ENCODE results near the gene TCTN2.

The TCTN2 gene

DNA sequence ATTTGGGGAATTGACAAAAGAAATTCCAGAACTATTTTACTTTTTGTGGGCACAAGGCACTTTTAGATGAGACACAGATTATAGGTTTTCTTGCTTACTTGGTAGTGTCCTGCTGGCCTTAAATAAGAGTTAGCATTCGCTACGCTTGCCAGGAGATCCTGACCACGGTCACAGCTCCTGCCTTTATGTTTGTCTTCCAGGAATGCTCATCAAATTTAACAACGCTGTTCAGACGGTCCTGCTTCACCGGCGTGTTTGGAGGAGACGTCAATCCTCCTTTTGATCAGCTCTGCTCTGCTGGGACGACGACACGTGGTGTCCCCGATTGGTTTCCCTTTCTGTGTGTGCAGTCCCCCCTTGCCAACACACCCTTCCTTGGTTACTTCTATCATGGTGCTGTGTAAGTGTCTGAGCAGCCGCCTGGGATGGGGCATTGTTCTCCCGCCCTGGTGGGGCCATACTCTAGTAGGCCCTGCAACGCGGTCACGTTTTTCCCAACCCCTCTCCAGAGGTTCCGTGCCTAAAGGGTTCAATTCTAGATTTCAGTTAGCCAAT, 15.8 kb downstream of the TCTN2 start:
- DNase-seq (ENCODE audit: low read depth) = no peak

DNA sequence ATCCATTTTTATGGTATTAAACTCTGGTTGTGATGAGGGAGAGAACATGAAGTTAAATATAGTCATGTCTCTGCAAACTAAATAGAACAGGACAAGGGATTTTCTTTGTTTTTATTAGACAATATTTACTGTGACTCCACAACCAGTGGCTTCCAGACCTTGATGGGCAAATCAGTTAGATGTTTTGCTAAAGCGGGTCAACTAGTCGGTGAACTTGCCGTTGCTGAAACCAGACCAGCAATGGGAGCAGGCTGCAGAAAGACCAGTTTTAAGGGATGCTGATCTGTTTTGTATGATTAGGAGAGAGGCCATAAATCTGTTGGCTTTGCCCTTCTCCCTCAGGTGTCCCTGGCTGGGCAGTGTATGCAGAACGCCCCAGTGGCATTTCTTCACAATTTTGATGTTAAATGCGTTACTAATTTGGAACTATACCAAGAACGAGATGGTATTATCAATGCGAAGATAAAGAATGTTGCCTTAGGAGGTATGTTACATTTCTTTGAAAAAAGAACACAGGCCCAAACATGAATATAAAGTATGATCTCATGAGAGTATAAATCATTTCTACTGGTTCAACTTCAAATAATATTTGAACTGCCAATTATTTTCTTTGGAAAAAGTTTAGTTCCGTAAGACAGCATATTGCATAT, 19.4 kb downstream of the TCTN2 start:
- DNase-seq (ENCODE audit: low read depth) = no peak

GRCh38 chr12:123696207-123696606, 25.3 kb downstream of the TCTN2 start:
- DNase-seq (ENCODE audit: low read depth) = no peak

DNA sequence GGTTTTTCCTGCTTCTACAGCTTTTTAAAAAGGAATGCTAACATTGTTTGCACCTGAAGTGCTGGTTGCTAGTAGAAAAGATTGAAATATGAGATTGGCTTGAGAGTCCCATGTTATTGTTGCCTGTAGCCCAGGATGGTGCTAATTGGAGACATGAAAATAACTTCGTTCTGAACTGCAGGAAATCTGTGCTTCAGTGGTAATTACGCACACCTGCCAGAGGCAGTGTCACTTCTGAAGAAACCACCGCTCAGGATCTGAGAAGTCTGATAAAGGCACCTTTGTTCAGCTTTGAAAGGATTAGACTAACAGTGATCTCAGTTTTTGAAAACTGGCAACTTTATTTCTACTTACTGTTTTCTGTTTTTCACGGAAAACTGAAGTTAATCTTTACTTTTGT, 25.7 kb downstream of the TCTN2 start:
- DNase-seq (ENCODE audit: low read depth) = no peak

GRCh38 chr12:123705935-123706334, 35.0 kb downstream of the TCTN2 start:
- no peak for DNase-seq (ENCODE audit: low read depth)

DNA sequence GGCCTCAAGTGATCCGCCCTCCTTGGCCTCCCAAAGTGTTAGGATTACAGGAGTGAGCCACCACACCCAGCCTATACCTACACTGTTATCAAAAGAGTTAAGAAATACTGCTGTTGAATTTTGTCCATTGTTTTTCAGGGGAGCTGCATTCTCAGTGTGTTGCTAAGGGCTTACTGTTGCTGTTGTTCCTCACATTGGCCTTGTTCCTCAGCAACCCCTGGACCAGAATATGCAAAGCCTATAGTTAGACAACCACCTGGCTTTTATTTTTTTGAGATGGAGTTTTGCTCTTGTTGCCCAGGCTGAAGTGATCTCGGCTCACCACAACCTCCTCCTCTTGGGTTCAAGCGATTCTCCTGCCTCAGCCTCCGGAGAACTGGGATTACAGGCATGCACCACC, 36.6 kb downstream of the TCTN2 start:
- DNase-seq (ENCODE audit: low read depth) = no peak

DNA sequence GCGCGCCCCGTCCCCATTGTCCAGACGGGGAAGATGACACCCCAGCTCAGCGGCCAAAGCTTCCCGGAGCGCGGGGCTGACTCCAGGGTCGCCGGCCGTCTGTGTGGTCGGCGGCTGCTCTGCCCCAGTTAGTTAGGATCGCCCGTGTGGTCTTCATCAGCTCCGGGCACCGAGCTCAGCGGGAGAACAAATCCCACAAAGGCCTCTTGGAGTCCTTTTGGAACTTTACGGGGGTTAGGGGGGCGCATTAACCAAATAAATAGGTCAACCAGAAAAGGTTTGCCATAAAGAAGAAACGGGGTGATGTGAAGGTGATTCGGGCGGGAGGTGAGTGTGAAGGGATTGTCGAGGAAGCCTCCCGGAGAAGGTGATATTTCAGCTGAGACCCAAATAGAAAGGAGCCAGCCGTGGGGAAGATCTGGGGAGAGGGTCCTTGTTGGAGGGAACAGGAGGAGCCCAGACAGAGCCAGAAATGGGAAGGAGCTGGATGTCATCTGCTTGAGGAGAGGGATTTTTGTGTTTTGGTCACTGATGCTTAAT, 41.9 kb downstream of the TCTN2 start:
- DNase-seq (ENCODE audit: low read depth) = no peak

DNA sequence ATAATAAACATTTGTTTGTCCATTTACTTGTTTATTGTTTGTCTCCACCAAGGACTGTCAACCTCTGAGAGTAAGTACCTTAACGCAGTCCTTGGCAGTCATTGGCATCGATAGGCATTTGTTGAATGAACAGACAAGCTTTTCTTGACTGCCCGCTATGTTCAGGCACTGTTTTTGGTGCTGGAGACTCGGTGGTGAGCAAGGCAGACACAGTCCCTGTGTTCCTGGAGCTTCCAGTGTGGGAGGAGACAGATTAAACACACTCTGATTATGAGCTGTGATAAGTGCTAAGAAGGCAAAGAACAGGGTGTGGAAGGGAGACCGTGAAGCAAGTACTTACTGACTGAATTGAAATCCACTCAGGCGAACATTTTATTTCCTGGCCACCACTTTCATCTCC, 42.5 kb downstream of the TCTN2 start:
- DNase-seq (ENCODE audit: low read depth) = no peak

- DNase-seq (ENCODE audit: low read depth) = no peak
Observed at GRCh38 chr12:123713823-123714585, 43.1 kb downstream of the TCTN2 start.

- no peak for DNase-seq (ENCODE audit: low read depth)
Observed at GRCh38 chr12:123715195-123715594, 44.3 kb downstream of the TCTN2 start.

- no peak for DNase-seq (ENCODE audit: low read depth)
Observed at GRCh38 chr12:123717350-123717749, 46.4 kb downstream of the TCTN2 start.

GRCh38 chr12:123720141-123720814, 49.4 kb downstream of the TCTN2 start:
- no peak for DNase-seq (ENCODE audit: low read depth)

GRCh38 chr12:123721245-123721644, 50.3 kb downstream of the TCTN2 start:
- no peak for DNase-seq (ENCODE audit: low read depth)

DNA sequence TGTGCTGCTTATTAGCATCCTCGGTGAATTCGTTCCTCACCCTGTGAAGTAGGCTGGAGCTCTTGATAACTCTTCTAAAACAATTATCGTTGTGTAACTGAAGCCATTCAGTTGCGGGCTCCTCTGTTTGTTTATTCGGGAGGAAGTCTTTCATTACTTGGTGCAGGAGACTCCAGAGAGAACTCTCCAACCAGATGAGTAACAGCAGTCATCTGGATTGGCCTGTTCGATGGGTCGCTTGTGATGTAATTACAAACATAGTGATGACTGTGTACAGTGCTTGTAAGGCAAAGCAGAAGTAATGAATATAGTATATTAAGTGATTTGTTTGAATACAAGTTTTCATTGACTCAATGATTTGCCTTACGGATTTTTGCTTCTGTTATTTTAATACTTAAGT, 52.1 kb downstream of the TCTN2 start:
- DNase-seq (ENCODE audit: low read depth) = no peak

- DNase-seq (ENCODE audit: low read depth) = no peak
Observed at GRCh38 chr12:123723765-123724164, 52.9 kb downstream of the TCTN2 start.

GRCh38 chr12:123726244-123726643, 55.3 kb downstream of the TCTN2 start:
- no peak for DNase-seq (ENCODE audit: low read depth)

GRCh38 chr12:123726962-123727361, 56.0 kb downstream of the TCTN2 start:
- DNase-seq (ENCODE audit: low read depth) = no peak

DNA sequence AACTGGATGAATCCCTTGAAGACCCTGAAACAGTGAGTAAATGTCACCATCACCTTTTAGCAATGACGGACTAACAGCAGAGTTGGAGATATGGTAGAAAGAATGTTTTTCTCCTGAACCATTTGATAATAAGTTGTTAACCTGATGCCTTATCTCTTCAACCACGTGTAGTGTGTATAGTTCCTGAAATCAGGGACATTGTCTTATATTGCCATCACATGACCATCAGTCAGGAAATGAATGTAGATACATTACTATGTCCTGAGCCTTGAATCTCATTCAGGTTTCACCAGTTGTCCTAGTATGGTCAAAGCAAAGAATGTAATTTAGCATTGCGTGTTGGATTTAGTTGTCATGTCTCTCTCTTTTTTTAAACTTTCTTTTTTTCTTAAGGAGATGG, 57.0 kb downstream of the TCTN2 start:
- no peak for DNase-seq (ENCODE audit: low read depth)

DNA sequence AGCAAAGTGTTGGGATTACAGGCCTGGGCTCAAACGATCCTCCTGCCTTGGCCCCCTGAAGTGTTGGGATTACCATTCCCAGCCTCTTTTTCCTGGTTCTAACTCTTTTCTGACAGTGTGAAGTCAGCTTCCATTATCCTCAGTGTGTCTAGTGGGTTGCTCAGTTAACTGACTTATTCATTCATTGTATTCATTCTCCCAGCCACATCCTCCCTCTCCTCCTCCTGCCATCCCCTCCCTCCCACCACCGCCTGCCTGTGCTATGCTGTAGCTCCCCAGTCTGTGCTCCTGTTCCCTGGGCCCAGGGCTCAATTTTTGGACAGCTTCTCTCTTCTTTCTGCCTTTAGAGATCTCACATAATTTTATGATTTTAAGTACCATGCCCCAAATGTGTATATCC, 60.7 kb downstream of the TCTN2 start:
- DNase-seq (ENCODE audit: low read depth) = no peak

GRCh38 chr12:123732251-123732650, 61.3 kb downstream of the TCTN2 start:
- no peak for DNase-seq (ENCODE audit: low read depth)

DNA sequence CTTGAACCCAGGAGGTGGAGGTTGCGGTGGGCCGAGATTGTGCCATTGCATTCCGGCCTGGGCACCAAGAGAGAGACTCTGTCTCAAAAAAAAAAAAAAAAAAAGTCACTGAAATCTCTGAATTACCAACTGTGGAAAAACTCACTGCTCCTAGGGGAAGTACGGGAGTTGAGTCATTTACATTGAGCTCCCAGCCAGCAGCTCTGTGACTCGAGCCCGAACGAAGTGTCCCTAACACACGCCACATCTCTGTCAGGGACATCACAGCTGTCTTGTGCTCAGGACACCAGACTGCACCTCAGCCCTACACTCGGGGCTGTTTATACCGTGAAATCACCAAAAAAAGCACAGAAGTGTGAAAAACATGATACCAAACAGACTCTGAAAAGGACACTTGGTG, 62.3 kb downstream of the TCTN2 start:
- DNase-seq (ENCODE audit: low read depth) = no peak

- no peak for DNase-seq (ENCODE audit: low read depth)
Observed at GRCh38 chr12:123734268-123734667, 63.4 kb downstream of the TCTN2 start.
